HEK293 (cell line): ENCODE results near the gene FXYD6.

Source experiments
- TCF7L2 ChIP-seq: IDR thresholded peaks from 2 replicates; pipeline ENCODE4 v1.6.1; 2011; ENCODE audit warnings: low read depth, mild to moderate bottlenecking, inconsistent platforms, low read length, moderate library complexity, borderline replicate concordance
- ZBTB8A ChIP-seq: fragments of 450-650 bp; formaldehyde crosslinking; IDR thresholded peaks from 2 replicates; pipeline ENCODE4 v1.5.1; 2016; ENCODE audit warnings: missing biosample characterization, missing genetic modification characterization
- TF ChIP-seq, protein P1 (sequence below): fragments of 450-650 bp; formaldehyde crosslinking; IDR thresholded peaks from 2 replicates; pipeline ENCODE4 v1.5.1; 2016; ENCODE audit warnings: missing biosample characterization, missing genetic modification characterization
- TF ChIP-seq, protein P2 (sequence below): fragments of 450-650 bp; IDR thresholded peaks from 2 replicates; pipeline ENCODE4 v1.5.1; 2018; ENCODE audit warnings: missing biosample characterization, missing genetic modification characterization

DNA sequence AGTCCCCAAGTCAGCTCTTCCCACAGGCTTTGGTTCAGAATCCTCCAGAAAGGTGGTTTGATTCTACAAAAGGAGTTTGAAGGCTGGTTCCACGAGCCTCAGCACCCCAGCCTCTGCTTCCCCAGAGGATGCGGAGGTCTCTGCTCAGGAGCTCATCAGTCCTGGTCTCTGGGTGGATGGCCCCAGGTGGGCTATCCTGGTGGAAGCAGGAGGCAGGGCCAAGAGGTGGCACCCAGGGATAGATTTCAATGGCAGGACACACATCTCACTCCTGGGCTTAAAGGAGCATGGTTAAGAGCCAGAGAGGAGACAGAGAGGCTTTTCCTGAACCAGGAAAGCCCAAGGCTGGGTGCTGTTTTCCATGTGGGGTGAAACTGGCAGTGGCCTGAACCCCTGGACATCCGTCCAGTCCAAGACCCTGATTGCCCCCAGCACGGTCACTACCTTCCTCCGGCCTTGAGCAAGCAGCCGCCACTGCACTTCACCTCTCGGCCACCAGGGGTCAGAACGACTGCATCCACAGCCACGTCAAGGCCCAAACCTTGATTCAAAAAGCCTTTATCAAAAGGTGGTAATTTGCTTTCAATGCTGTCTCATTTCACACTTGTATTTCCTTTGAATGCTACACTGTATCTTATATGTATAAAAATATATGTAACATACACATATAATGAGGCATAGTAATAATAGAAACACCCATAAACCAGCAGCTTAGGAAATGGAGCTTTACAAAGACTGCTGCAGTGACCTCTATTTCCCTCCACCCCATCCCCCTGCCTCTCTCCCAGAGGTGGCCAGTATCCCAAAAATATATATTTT lies 32.6 kb downstream of the FXYD6 start:
- TF ChIP-seq ZBTB8A (tag by site-specific recombination) (no peak), TCF7L2 (no peak)
- TF ChIP-seq, protein P1, sequence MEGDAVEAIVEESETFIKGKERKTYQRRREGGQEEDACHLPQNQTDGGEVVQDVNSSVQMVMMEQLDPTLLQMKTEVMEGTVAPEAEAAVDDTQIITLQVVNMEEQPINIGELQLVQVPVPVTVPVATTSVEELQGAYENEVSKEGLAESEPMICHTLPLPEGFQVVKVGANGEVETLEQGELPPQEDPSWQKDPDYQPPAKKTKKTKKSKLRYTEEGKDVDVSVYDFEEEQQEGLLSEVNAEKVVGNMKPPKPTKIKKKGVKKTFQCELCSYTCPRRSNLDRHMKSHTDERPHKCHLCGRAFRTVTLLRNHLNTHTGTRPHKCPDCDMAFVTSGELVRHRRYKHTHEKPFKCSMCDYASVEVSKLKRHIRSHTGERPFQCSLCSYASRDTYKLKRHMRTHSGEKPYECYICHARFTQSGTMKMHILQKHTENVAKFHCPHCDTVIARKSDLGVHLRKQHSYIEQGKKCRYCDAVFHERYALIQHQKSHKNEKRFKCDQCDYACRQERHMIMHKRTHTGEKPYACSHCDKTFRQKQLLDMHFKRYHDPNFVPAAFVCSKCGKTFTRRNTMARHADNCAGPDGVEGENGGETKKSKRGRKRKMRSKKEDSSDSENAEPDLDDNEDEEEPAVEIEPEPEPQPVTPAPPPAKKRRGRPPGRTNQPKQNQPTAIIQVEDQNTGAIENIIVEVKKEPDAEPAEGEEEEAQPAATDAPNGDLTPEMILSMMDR (tag by site-specific recombination) = peak; percentile 64
- TF ChIP-seq, protein P2, sequence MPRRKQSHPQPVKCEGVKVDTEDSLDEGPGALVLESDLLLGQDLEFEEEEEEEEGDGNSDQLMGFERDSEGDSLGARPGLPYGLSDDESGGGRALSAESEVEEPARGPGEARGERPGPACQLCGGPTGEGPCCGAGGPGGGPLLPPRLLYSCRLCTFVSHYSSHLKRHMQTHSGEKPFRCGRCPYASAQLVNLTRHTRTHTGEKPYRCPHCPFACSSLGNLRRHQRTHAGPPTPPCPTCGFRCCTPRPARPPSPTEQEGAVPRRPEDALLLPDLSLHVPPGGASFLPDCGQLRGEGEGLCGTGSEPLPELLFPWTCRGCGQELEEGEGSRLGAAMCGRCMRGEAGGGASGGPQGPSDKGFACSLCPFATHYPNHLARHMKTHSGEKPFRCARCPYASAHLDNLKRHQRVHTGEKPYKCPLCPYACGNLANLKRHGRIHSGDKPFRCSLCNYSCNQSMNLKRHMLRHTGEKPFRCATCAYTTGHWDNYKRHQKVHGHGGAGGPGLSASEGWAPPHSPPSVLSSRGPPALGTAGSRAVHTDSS (tag by site-specific recombination) = no peak
